GM12865 (cell line): ENCODE results near the gene HCCS.

Source experiments
- DNase-seq: peaks from one replicate; pipeline ENCODE4 v3.0.0; 2010; ENCODE audit warnings: low read depth
- H3K4me3 ChIP-seq: 2 replicates; pipeline ENCODE4 v1.5.1; 2011; ENCODE audit warnings: mild to moderate bottlenecking, low read depth, low read length, control low read depth
- TF ChIP-seq, protein P1 (sequence below): IDR thresholded peaks from 2 replicates; pipeline ENCODE4 v1.5.1; 2011; ENCODE audit warnings: low read length, control low read depth, low read depth, inconsistent platforms; ENCODE audit not compliant: insufficient read depth; ENCODE audit errors: missing control alignments

Gene HCCS

DNA sequence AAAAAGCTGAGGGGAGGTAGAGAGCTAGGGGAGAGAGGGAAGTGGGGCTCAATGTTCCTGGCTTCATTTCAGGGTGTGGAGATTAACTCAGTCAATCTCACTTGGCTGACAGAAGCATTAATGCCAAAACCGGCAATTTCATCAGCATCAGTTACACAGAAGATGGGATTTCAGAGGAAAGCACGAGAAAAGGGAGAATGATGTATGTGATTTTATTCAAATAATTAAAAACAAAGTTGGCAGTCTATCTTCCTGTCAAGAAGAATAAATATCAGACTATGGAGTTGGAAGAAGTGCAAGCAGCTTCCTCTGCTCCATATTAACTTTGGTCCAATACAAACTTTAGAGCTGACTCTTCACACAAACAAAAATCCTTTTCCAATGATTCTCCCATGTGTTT lies 29.6 kb upstream of the HCCS start:
- TF ChIP-seq, protein P1, sequence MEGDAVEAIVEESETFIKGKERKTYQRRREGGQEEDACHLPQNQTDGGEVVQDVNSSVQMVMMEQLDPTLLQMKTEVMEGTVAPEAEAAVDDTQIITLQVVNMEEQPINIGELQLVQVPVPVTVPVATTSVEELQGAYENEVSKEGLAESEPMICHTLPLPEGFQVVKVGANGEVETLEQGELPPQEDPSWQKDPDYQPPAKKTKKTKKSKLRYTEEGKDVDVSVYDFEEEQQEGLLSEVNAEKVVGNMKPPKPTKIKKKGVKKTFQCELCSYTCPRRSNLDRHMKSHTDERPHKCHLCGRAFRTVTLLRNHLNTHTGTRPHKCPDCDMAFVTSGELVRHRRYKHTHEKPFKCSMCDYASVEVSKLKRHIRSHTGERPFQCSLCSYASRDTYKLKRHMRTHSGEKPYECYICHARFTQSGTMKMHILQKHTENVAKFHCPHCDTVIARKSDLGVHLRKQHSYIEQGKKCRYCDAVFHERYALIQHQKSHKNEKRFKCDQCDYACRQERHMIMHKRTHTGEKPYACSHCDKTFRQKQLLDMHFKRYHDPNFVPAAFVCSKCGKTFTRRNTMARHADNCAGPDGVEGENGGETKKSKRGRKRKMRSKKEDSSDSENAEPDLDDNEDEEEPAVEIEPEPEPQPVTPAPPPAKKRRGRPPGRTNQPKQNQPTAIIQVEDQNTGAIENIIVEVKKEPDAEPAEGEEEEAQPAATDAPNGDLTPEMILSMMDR, result no peak
- no peak for DNase-seq
- H3K4me3 ChIP-seq, result no peak overlapping the region

DNA sequence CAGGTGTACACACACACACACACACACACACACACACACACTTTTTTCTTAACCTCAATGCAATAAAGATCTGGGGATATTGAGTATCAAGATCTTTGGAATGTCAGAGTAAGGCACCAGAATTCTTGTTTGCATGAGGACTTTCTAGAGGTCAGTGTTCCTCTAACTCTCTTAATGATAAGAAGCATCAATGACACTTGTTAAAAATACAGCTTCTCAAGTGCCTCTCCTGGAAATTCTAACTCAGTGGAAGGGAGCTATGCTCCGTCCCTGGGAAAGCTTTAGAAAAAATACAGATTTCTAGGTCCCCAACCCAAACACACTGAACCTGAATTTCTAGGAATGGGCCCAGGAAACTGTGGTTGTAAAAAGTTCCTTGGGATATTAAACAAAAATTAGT lies 25.8 kb upstream of the HCCS start:
- H3K4me3 ChIP-seq, result no peak overlapping the region
- TF ChIP-seq, protein P1, result no peak
- no peak for DNase-seq

DNA sequence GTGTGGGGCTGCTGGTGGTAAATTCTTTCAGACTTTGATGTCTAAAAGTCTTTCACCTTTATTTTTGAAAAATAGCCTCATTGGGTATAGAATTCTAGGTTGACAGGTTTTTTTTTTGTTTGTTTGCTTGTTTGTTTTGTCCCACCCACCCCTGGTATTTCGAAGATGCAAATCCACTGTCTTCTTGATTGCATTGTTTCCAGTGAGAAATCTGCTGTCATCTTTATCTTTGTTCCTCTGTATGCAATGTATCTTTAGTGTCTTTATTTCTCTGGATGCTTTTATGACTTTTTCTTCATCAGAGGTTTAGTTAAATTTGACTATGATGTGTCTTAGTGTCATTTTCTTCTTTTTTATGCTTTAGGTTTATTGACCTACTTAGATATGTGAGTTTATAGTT lies 21.3 kb upstream of the HCCS start:
- no peak for DNase-seq
- H3K4me3 ChIP-seq, result no peak overlapping the region
- TF ChIP-seq, protein P1, result no peak

DNA sequence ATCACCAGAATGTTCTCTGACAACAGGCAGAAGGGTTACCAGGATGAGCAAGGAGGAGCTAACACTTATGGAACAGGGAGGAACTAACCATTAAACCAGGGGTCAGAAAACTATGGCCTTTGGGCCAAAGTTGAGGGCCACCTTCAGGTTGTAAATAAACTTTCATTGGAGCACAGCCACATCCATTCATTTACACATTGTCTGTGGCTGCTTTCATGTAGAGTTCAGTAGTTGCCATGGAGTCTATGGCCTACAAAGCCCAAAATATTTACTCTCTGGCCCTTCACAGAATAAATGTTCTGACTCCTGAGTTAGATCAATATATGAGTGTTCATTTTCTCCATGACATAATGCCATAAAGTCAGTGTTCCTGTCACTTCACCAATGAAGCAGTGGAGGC lies 13.2 kb upstream of the HCCS start:
- H3K4me3 ChIP-seq, result no peak overlapping the region
- no peak for DNase-seq
- TF ChIP-seq, protein P1, result no peak

DNA sequence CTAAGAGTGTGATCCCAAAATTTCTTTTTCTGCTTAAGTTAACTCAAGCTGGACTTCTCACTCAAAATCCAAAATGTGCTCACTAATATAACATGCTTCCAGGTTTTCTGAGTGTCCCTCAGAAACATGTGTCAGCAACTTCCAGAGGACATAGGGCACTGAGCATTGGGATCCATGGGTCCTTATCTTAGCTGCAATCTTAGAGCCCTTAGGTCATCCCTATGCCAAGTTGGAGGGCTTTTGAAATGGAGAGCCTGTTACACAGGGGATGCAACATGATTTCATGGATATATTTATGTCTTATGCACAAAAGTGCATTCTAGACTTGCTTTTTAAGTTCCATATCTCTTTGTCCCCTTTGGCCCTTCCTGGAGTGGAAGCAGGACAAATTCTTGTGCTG lies 11.7 kb upstream of the HCCS start:
- TF ChIP-seq, protein P1, result no peak

DNA sequence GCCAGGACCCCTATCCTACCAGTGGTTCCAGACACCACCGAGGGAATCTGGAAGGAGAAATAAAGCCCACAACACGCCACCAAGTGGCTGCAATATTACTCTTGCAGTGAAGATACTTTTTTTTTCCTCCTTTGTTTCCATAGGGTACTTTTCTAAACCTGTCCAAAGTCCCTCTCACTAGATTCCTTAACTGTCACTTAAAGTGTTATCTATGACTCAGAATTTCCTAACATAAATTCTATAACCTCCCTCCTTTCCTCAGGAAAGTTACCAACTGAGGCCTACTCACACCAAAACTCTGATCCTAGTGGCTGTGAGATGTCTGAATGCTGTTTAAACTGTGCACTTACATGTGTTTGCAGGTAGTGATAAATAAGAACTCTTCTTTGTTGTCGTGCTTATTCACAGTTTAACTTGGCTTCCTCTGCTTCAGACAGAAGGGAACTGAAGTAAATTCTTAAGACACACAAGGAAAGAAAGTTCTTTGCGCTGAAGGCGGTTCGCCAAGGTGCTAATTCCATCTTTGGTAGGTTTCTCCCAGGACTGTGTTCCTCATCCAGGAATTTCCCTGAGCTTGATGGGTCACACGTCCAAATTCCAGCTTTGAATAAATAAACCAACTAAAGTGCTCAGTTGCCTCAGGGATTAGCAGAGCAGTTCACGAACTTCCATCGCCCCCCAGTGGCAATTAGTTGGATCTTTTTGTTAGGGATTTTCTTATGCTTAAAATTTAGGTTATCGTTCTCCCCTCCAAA lies 10.7 kb upstream of the HCCS start:
- no peak overlapping the region for H3K4me3 ChIP-seq
- DNase-seq, result no peak
- TF ChIP-seq, protein P1, result peak; percentile 15

More for the DNA sequence above, 11.7 kb upstream of the HCCS start:
- no peak overlapping the region for H3K4me3 ChIP-seq
- no peak for DNase-seq

DNA sequence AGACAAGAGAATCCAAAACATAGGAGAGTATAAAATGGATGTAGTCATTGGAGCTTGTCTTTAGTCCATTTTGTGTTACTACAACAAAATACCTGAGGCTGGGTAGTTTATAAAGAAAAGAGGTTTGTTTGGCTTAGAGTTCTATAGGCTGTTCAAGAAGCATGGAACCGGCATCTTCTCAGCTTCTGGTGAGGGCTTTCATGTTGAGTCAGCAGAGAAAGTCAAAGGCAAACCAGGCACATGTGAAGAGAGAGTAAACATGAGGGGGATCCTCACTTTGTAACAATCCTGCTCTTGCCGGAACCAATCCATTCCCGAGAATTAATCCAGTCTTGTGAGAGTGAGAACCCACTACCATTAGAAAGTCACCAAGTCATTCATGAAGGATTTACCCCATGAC lies 8.1 kb upstream of the HCCS start:
- H3K4me3 ChIP-seq, result no peak overlapping the region
- DNase-seq, result peak; percentile 30
- TF ChIP-seq, protein P1, result no peak
